ENCODE measurements around the gene TGFBR1.

TGFBR1 gene

GRCh38 chr9:99124534-99125255 lies 19.8 kb downstream of the TGFBR1 start:
- Histone ChIP-seq H3K79me2 (ENCODE audit: insufficient read depth, low read length) (peaks cover 99% of the 10 kb centered on the region), H3K9me2 (replicated peaks; ENCODE audit: low read depth, low read length) (no peaks in the 10 kb centered on the region), H3K36me3 (ENCODE audit: insufficient read depth, low read length) (no peaks in the 10 kb centered on the region), H3K27me3 (ENCODE audit: insufficient read depth, low read length, poor library complexity, severe bottlenecking) (no peaks in the 10 kb centered on the region), H3K9ac (ENCODE audit: low read depth, low read length, poor library complexity, severe bottlenecking) (no peak overlapping the region), H3K4me3 (ENCODE audit: low read length, poor library complexity, severe bottlenecking) (no peak overlapping the region), H3K9me3 (ENCODE audit: insufficient read depth, low read depth, low read length) (no peaks in the 10 kb centered on the region), H3F3A (ENCODE audit: low read depth) (no peaks in the 10 kb centered on the region), H3K4me1 (ENCODE audit: insufficient read depth, low read length, poor library complexity, severe bottlenecking) (peaks cover 45% of the 10 kb centered on the region), H3K4me2 (ENCODE audit: low read depth, low read length, poor library complexity, severe bottlenecking) (no peak overlapping the region), H4K20me1 (ENCODE audit: insufficient read depth, low read length, poor library complexity, severe bottlenecking) (peaks cover 87% of the 10 kb centered on the region), H2AFZ (ENCODE audit: low read length) (no peak overlapping the region)
- no peak for TF ChIP-seq CTCF (conservative IDR thresholded peaks at IDR 0.05; ENCODE audit: low read length)
- no peak for TF ChIP-seq EZH2phosphoT487 (IDR thresholded peaks at IDR 0.05; ENCODE audit: borderline replicate concordance)

GRCh38 chr9:99125446-99125845 lies 20.5 kb downstream of the TGFBR1 start:
- H3K9me2 ChIP-seq (replicated peaks; ENCODE audit: low read depth, low read length): no peaks in the 10 kb centered on the region
- no peak overlapping the region for H3K4me2 ChIP-seq (ENCODE audit: low read depth, low read length, poor library complexity, severe bottlenecking)
- peaks cover 4% of the 10 kb centered on the region; the same call in 1 of the 2 replicates for H3K36me3 ChIP-seq (ENCODE audit: insufficient read depth, low read length)
- H3K9ac ChIP-seq (ENCODE audit: low read depth, low read length, poor library complexity, severe bottlenecking): no peak overlapping the region
- H3K4me1 ChIP-seq (ENCODE audit: insufficient read depth, low read length, poor library complexity, severe bottlenecking): peaks cover 44% of the 10 kb centered on the region
- no peaks in the 10 kb centered on the region for H3F3A ChIP-seq (ENCODE audit: low read depth)
- no peak overlapping the region for H3K4me3 ChIP-seq (ENCODE audit: low read length, poor library complexity, severe bottlenecking)
- H3K79me2 ChIP-seq (ENCODE audit: insufficient read depth, low read length): peaks cover 98% of the 10 kb centered on the region
- TF ChIP-seq EZH2phosphoT487 (IDR thresholded peaks at IDR 0.05; ENCODE audit: borderline replicate concordance): no peak
- H3K27me3 ChIP-seq (ENCODE audit: insufficient read depth, low read length, poor library complexity, severe bottlenecking): no peaks in the 10 kb centered on the region
- no peak overlapping the region for H2AFZ ChIP-seq (ENCODE audit: low read length)
- no peaks in the 10 kb centered on the region for H3K9me3 ChIP-seq (ENCODE audit: insufficient read depth, low read depth, low read length)
- peaks cover 82% of the 10 kb centered on the region for H4K20me1 ChIP-seq (ENCODE audit: insufficient read depth, low read length, poor library complexity, severe bottlenecking)

- Histone ChIP-seq H3K27me3 (ENCODE audit: insufficient read depth, low read length, poor library complexity, severe bottlenecking) (no peaks in the 10 kb centered on the region), H3K36me3 (ENCODE audit: insufficient read depth, low read length) (peaks cover 11% of the 10 kb centered on the region; the same call in 1 of the 2 replicates), H3F3A (ENCODE audit: low read depth) (no peaks in the 10 kb centered on the region), H2AFZ (ENCODE audit: low read length) (no peak overlapping the region), H3K4me1 (ENCODE audit: insufficient read depth, low read length, poor library complexity, severe bottlenecking) (peaks cover 36% of the 10 kb centered on the region), H3K4me3 (ENCODE audit: low read length, poor library complexity, severe bottlenecking) (no peak overlapping the region), H3K9me3 (ENCODE audit: insufficient read depth, low read depth, low read length) (no peaks in the 10 kb centered on the region), H3K4me2 (ENCODE audit: low read depth, low read length, poor library complexity, severe bottlenecking) (no peak overlapping the region), H4K20me1 (ENCODE audit: insufficient read depth, low read length, poor library complexity, severe bottlenecking) (peaks cover 78% of the 10 kb centered on the region), H3K9ac (ENCODE audit: low read depth, low read length, poor library complexity, severe bottlenecking) (no peak overlapping the region), H3K79me2 (ENCODE audit: insufficient read depth, low read length) (peaks cover 96% of the 10 kb centered on the region), H3K9me2 (replicated peaks; ENCODE audit: low read depth, low read length) (no peaks in the 10 kb centered on the region)
- no peak for TF ChIP-seq EZH2phosphoT487 (IDR thresholded peaks at IDR 0.05; ENCODE audit: borderline replicate concordance)
- TF ChIP-seq CTCF (conservative IDR thresholded peaks at IDR 0.05; ENCODE audit: low read length): no peak
Observed at GRCh38 chr9:99126312-99126711, 21.4 kb downstream of the TGFBR1 start.

Data from Loucy (cell line).